Esophagus squamous epithelium (tissue), 4 donors: ENCODE results near the gene CDH6.

Experiments
- POLR2A ChIP-seq, 4 donors: fragments of 450-650 bp; IDR thresholded peaks; one replicate each; pipeline ENCODE4 v1.6.1; 2017; ENCODE audit warnings: antibody characterized with exemption in 4 of 4, mild to moderate bottlenecking in 4 of 4, moderate library complexity in 3 of 4
- TF ChIP-seq, protein P1 (sequence below), 6 experiments: fragments of 450-650 bp in 4 of 6; fragments of 200-600 bp in 2 of 6; sonication (generic) in 2 of 6; IDR thresholded peaks; one replicate each; pipeline ENCODE4 v1.5.1; 2016 to 2019; ENCODE audit warnings: antibody characterized with exemption in 6 of 6, mild to moderate bottlenecking in 4 of 6, moderate library complexity in 4 of 6

DNA sequence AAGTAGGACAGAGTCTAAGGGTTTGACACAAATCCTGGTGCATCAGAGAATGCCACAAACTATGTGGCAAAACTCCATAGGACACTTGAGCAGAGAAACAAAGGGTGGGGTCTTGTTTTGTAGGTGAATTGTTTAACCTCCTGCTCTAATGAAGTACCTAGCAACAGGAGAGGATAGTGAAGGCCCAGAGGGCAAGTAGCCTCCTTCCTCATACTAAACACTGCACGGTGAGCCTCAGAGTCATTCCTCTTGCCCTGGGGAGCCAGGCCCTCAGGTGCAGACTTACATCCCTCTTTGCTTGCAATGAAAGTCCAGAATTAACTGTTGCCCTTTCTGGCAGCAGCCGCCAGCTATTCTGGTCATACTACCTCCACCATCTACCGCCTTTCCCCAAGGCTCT, 172.3 kb downstream of the CDH6 start:
- TF ChIP-seq POLR2A (IDR thresholded peaks at IDR 0.05): no peak
- TF ChIP-seq, protein P1, sequence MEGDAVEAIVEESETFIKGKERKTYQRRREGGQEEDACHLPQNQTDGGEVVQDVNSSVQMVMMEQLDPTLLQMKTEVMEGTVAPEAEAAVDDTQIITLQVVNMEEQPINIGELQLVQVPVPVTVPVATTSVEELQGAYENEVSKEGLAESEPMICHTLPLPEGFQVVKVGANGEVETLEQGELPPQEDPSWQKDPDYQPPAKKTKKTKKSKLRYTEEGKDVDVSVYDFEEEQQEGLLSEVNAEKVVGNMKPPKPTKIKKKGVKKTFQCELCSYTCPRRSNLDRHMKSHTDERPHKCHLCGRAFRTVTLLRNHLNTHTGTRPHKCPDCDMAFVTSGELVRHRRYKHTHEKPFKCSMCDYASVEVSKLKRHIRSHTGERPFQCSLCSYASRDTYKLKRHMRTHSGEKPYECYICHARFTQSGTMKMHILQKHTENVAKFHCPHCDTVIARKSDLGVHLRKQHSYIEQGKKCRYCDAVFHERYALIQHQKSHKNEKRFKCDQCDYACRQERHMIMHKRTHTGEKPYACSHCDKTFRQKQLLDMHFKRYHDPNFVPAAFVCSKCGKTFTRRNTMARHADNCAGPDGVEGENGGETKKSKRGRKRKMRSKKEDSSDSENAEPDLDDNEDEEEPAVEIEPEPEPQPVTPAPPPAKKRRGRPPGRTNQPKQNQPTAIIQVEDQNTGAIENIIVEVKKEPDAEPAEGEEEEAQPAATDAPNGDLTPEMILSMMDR (IDR thresholded peaks at IDR 0.05): no peak
